GM19351 (cell line): ENCODE measurements around the gene IFNA4.
"Not testable (repeated sequence)": the region's sequence is repeated elsewhere in the genome, so short reads cannot be mapped to it uniquely, and the experiment has no call there.

Source experiments
- ATAC-seq: cut with Tn5 transposase; IDR thresholded peaks from one replicate; pipeline ENCODE4 v1.9.1; 2021; ENCODE audit warnings: mild to moderate bottlenecking, moderate library complexity; ENCODE audit not compliant: unreplicated experiment

IFNA4 gene

DNA sequence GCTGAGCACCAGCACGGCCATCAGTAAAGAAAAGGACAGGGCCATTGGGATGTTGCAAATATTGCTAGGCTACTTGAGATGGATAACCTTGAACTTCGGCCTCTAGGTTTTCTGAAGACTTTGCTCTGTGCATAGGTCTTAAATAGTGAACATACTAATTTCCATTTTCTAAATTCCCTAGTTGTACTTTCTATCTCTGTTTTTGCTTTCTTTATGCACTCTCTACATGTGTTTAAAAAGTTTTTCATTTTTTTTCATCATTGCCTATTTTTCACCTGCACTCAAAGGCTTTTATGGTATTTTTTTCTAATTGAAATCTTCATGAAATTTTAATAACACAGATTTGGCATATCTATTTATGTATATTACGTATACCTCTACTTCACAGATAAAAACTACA, at the start of gene IFNA4:
Gene IFNA4, minus strand, starts transcription at position 101 of the 400 bp plus-strand sequence. Its CDS starts 56 bp downstream, at position 45.
- not testable (repeated sequence) for ATAC-seq

DNA sequence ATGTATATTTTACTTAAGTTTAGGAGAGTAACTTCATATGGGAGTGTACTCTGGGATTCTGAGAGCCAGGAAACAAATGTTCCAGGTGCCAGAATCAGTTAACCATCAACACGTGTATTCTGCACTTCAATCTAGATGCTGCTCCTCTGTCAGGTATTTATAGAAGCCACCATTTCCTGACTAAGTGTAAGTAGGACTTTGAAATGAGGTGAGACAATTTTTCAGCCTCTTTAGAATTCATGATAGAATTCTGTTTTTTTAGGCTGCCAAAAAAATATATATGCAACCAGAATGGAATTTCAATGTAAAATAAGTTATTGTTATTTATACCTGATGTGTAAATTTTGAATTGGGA, 49.0 kb upstream of the IFNA4 start:
- ATAC-seq = not testable (repeated sequence)

DNA sequence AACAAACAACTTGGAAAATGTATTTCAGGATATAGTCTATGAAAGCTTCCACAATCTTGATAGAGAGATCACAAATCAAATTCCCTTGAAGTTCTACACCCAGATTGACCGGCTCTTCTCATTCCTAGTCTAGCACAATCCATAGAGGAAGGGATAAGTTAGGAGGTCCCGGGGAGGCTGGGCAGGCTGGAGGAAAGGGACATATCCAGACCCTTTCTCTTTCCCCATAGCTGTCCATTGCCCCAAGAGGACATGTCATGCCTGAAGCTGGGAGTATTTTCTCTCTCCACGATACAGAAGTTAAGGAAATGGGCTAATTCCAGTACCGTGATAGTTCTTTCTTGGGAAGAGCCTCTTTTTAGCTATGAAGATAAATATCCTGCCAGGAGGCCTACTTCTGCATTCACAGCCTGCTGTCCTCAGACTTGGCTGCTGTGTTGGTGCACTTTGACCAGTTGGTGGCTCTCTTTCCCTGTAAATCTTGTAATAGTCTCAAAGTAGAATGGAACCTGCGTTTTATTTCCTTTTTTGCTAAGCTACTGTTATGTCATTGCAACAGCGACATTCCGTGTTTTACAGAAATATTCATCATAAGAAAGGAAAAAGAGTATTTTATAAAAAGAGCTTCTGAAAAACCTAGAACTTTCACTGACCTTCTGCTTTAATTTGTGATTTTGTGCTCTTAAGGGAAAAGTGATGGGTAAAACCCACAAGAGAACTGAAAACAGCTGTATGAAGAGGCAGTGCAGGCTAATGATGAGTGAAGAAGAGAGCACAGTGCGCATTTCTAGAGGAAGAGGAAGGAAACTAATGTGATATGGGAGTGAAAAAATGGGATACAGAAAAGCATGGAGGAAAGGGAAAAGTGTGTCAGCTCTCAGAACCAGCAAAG, 48.3 kb upstream of the IFNA4 start:
- ATAC-seq = peak; percentile 90

DNA sequence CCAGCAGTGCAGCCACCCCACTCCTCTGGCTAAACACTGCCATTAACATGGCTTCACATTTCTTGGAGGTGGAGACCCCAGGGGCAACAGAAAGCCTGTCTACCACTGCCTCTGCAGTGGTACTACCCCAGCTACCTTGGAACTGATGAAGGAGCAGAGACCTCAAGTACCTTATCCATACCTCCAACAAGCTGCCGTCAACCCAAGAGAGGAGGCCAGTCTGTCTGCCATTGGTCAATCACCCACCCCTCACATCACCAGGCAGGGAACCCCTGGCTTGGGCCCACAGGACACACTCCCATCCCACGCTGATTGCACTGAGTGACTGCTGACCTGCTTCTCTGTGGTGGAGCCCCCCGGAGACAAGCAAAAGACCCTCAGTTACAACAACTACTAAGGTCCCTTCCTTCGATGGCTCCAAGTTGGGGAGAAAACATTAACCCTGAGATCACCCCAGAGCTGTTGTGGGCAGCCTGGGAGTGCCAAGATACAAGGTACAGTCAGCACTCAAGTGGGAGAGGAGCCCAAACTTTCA, 46.8 kb upstream of the IFNA4 start:
- ATAC-seq = no peak

DNA sequence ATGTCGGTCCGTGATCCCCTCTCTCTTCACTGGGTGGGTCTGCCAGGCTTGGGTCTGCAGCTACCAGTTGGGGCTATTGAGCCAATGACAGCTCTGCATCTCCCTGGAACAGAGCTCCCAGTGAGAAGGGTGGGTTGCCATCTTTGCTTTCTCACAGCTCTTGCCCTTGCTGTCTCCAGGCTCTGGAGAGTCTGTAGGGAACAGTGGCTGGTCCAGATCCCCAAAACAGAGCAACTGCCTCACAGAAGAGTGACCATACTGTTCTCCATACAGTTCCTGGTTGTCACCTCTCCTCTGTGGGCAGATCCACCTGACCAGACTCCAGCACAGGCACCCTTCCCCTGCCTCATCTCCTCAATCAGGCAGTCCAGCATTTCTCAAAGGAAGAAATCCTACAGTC, 45.9 kb upstream of the IFNA4 start:
- no peak for ATAC-seq

DNA sequence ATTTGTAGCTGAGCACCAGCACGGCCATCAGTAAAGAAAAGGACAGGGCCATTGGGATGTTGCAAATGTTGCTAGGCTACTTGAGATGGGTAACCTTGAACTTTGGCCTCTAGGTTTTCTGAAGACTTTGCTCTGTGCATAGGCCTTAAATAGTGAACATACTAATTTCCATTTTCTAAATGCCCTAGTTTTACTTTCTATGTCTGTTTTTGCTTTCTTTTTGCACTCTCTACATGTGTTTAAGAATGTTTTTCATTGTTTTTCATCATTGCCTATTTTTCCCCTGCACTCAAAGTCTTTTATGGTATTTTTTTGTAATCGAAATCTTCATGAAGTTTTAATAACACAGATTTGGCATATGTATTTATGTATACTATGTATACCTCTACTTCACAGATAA, 40.7 kb upstream of the IFNA4 start, which contains the start of gene IFNA17:
Gene IFNA17, minus strand, starts transcription at position 101 of the 400 bp plus-strand sequence. Its CDS starts 49 bp downstream, at position 52.
- no peak for ATAC-seq

GRCh38 chr9:21217211-21217610, 29.8 kb upstream of the IFNA4 start, which contains the start of gene IFNA16:
IFNA16 (minus strand) TSS chr9:21217311; CDS start chr9:21217305, 6 bp downstream.
- not testable (repeated sequence) for ATAC-seq

DNA sequence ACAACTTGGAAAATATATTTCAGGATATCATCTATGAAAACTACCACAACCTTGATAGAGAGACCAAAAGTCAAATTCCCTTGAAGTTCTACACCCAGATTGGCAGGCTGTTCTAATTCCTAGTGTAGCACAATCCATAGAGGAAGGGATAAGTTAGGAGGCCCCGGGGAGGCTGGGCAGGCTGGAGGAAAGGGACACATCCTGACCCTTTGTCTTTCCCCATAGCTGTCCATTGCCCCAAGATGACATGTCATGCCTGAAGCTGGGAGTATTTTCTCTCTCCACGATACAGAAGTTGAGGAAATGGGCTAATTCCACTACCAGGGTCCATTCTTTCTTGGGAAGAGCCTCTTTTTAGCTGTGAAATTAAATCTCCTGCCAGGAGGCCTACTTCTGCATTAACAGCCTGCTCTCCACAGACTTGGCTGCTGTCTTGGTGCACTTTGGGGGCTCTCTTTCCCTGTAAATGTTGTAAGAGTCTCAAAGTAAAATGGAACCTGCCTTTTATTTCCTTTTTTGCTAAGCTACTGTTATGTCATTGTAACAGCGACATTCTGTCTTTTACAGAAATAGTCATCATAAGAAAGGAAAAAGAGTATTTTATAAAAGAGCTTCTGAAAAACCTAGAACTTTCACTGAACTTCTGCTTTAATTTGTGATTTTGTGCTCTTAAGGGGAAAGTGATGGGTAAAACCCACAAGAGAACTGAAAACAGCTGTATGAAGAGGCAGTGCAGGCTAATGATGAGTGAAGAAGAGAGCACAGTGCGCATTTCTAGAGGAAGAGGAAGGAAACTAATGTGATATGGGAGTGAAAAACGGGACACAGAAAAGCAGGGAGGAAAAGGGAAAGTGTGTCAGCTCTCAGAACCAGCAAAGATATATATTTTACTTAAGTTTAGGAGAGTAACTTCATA, 26.3 kb upstream of the IFNA4 start:
- ATAC-seq = peak; percentile 81

GRCh38 chr9:21212160-21212559, 24.8 kb upstream of the IFNA4 start:
- ATAC-seq = not testable (repeated sequence)

- not testable (repeated sequence) for ATAC-seq
These were observed 23.4 kb upstream of the IFNA4 start for GRCh38 chr9:21210782-21211181.

DNA sequence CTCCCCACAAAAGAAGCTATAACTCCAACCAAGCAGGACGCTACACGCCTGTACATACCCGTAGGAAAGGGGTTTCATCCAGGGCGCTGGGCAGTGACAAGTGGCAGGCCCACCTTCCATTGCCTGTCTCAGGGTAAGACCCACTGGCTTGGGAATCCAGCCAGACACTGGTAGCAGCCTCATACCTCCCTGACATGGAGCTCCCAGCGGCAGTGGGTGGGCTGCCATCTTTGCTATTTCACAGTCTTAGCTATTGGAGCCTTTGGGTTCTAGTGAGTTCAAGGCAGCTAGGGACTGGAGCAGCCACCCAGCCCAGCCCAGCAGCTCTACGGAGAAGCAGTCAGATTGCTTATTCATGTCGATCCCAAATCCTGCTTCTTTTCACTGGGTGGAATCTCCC, 22.9 kb upstream of the IFNA4 start:
- no peak for ATAC-seq

DNA sequence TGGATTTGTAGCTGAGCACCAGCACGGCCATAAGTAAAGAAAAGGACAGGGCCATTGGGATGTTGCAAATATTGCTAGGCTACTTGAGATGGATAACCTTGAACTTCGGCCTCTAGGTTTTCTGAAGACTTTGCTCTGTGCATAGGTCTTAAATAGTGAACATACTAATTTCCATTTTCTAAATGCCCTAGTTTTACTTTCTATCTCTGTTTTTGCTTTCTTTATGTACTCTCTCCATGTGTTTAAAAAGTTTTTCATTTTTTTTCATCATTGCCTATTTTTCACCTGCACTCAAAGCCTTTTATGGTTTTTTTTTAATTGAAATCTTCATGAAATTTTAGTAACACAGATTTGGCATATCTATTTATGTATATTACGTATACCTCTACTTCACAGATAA, 19.7 kb upstream of the IFNA4 start, which contains the start of gene IFNA10:
Gene IFNA10, minus strand, starts transcription at position 101 of the 400 bp plus-strand sequence. Its CDS starts 46 bp downstream, at position 55.
- ATAC-seq = not testable (repeated sequence)

GRCh38 chr9:21205204-21205603, 17.8 kb upstream of the IFNA4 start:
- no peak for ATAC-seq

- not testable (repeated sequence) for ATAC-seq
These were observed 14.7 kb upstream of the IFNA4 start, which contains the start of gene IFNA7 for GRCh38 chr9:21202105-21202504. IFNA7 (minus strand) TSS chr9:21202205; CDS start chr9:21202165, 40 bp downstream.

DNA sequence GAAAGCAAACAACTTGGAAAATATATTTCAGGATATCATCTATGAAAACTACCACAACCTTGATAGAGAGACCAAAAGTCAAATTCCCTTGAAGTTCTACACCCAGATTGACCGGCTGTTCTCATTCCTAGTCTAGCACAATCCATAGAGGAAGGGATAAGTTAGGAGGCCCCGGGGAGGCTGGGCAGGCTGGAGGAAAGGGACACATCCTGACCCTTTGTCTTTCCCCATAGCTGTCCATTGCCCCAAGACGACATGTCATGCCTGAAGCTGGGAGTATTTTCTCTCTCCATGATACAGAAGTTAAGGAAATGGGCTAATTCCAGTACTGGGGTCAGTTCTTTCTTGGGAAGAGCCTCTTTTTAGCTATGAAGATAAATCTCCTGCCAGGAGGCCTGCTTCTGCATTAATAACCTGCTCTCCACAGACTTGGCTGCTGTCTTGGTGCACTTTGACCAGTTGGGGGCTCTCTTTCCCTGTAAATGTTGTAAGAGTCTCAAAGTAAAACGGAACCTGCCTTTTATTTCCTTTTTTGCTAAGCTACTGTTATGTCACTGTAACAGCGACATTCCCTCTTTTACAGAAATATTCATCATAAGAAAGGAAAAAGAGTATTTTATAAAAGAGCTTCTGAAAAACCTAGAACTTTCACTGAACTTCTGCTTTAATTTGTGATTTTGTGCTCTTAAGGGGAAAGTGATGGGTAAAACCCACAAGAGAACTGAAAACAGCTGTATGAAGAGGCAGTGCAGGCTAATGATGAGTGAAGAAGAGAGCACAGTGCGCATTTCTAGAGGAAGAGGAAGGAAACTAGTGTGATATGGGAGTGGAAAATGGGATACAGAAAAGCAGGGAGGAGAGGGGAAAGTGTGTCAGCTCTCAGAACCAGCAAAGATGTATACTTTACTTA, 7.7 kb upstream of the IFNA4 start:
- peak; percentile 96 for ATAC-seq

DNA sequence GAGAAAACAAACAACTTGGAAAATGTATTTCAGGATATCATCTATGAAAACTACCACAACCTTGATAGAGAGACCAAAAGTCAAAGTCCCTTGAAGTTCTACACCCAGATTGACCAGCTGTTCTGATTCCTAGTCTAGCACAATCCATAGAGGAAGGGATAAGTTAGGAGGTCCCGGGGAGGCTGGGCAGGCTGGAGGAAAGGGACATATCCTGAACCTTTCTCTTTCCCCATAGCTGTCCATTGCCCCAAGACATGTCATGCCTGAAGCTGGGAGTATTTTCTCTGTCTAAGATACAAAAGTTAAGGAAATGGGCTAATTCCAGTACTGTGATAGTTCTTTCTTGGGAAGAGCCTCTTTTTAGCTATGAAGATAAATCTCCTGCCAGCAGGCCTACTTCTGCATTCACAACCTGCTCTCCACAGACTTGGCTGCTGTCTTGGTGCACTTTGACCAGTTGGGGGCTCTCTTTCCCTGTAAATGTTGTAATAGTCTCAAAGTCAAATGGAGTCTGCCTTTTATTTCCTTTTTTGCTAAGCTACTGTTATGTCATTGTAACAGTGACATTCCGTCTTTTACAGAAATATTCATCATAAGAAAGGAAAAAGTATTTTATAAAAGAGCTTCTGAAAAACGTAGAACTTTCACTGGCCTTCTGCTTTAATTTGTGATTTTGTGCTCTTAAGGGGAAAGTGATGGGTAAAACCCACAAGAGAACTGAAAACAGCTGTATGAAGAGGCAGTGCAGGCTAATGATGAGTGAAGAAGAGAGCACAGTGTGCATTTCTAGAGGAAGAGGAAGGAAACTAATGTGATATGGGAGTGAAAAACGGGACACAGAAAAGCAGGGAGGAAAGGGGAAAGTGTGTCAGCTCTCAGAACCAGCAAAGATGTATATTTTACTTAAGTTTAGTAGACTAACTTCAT, 4.3 kb downstream of the IFNA4 start:
- peak; percentile 97 for ATAC-seq

- no peak for ATAC-seq
These were observed 12.7 kb downstream of the IFNA4 start for GRCh38 chr9:21174671-21175070.

DNA sequence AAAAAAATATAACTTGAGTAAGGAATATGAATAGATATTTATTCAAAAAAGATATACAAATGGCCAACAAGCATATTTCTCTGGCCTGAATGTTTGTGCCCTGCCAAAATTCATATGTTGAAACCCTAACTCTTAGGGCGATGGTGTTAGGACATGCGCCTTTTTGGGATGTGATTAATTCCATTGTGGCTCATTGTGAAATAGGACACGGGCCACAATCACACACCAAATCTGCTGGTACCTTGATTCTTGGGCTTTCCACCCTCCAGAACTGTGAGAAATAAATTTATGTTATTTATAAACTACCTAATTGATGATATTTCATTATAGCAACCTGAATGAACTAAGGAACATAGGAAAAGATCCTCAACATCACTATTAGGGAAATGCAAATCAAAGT, 15.2 kb downstream of the IFNA4 start:
- ATAC-seq = no peak

DNA sequence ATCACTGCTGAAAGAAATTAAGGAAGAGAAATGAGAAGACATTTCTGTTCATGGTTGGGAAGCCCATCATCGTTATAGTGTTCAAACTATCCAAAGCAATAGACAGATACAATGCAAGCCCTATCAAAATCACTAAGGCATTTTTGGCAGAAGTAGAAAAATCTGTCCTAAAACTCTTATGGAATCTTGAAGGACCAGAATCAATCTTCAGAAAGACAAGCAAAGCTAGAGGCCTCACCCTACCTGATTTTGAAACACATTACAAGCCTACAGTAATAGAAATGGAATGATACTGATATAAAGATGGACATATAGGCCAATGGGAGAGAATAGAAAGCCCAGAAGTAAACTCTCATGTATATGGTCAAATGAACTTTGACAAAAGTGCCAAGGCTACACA, 16.0 kb downstream of the IFNA4 start:
- ATAC-seq = no peak
